A549 (cell line): ENCODE results near the gene URB2. TPM values are rescaled to one million over a fixed set of nuclear protein-coding genes. Genes with fewer than 3 reads are reported as not detected.

Experiments
- ATAC-seq, 2 experiments: fragments of 200-7000 bp in 1 of 2; fragments of >200 bp in 1 of 2; cut with Nextera tagmentation in 1 of 2; cut with Tn5 transposase in 1 of 2; 3 replicates each; pipeline versions ENCODE4 v1.8.0 to v1.9.1; 2018 to 2020; ENCODE audit warnings: mild to moderate bottlenecking in 1 of 2, moderate library complexity in 1 of 2
- CTCF ChIA-PET: fragments of 300-600 bp; sonication (Branson Sonifier 250); formaldehyde crosslinking; extraction: SDS; loops from one replicate; lab custom pipeline; 2021; ENCODE audit warnings: antibody characterized with exemption, inconsistent platforms; lab: Yijun Ruan, JAX
- POLR2A ChIA-PET: fragments of 350-600 bp; formaldehyde crosslinking; extraction: SDS; loops from one replicate; lab custom pipeline; 2021; ENCODE audit warnings: antibody characterized with exemption, inconsistent platforms; lab: Yijun Ruan, JAX
- DNase-seq, 2 experiments: peaks; one replicate each; pipeline versions ENCODE4 v3.0.0 to v3.0.0-alpha.2; 2011 to 2016; ENCODE audit warnings: low read depth in 1 of 2, low spot score in 1 of 2
- FAIRE-seq: peaks from 2 replicates; lab custom pipeline; 2011; peaks lifted over from hg19 to GRCh38; lab: Jason Lieb, UNC
- H3K27ac ChIP-seq, 2 experiments: fragments of >200 bp; sonication (Bioruptor Twin); formaldehyde crosslinking; 3 replicates each; pipeline ENCODE4 v1.5.1; 2016 to 2017
- H3K4me1 ChIP-seq: fragments of >200 bp; sonication (Bioruptor Twin); formaldehyde crosslinking; 3 replicates; pipeline ENCODE4 v1.6.1; 2016
- H3K4me2 ChIP-seq: fragments of >200 bp; sonication (Bioruptor Twin); formaldehyde crosslinking; 3 replicates; pipeline ENCODE4 v1.6.1; 2016
- H3K4me3 ChIP-seq: fragments of >200 bp; sonication (Bioruptor Twin); formaldehyde crosslinking; 3 replicates; pipeline ENCODE4 v1.5.1; 2016
- H3K9me3 ChIP-seq: fragments of >200 bp; sonication (Bioruptor Twin); formaldehyde crosslinking; 3 replicates; pipeline ENCODE4 v1.6.1; 2016
- BHLHE40 ChIP-seq: IDR thresholded peaks from 2 replicates; pipeline ENCODE4 v1.6.1; 2012; ENCODE audit warnings: low read depth, low read length, inconsistent platforms
- CEBPB ChIP-seq, 2 experiments: fragments of >200 bp in 1 of 2; sonication (Bioruptor Twin) in 1 of 2; formaldehyde crosslinking in 1 of 2; IDR thresholded peaks; 2 replicates each; pipeline ENCODE4 v1.6.1; 2012 to 2016
- CHD4 ChIP-seq: fragments of 200-600 bp; sonication (generic); IDR thresholded peaks from 2 replicates; pipeline ENCODE4 v1.6.1; 2016; ENCODE audit warnings: antibody characterized with exemption, mild to moderate bottlenecking, borderline replicate concordance
- EHMT2 ChIP-seq: fragments of 200-600 bp; sonication (generic); IDR thresholded peaks from 2 replicates; pipeline ENCODE4 v1.6.1; 2016; ENCODE audit warnings: antibody characterized with exemption, low read depth, mild to moderate bottlenecking, moderate library complexity
- ESRRA ChIP-seq: fragments of 150-350 bp; IDR thresholded peaks from 2 replicates; pipeline ENCODE4 v1.6.1; 2014; ENCODE audit warnings: mild to moderate bottlenecking, low read length, borderline replicate concordance
- FOSB ChIP-seq: fragments of 250-450 bp; sonication (Bioruptor Pico); IDR thresholded peaks from 2 replicates; pipeline ENCODE4 v1.5.0; 2020; ENCODE audit warnings: mild to moderate bottlenecking, moderate library complexity
- FOSL2 ChIP-seq, 2 experiments: fragments of 450-650 bp in 1 of 2; fragments of >200 bp in 1 of 2; sonication (Bioruptor Twin) in 1 of 2; formaldehyde crosslinking; IDR thresholded peaks; 2 replicates each; pipeline versions ENCODE4 v1.5.0 to v1.6.1; 2016 to 2020; ENCODE audit warnings: mild to moderate bottlenecking in 1 of 2, moderate library complexity in 1 of 2
- GATA3 ChIP-seq: IDR thresholded peaks from 2 replicates; pipeline ENCODE4 v1.6.1; 2012; ENCODE audit warnings: borderline replicate concordance
- HEYL ChIP-seq: fragments of 250-450 bp; sonication (Bioruptor Pico); IDR thresholded peaks from 2 replicates; pipeline ENCODE4 v1.8.0; 2021; ENCODE audit warnings: mild to moderate bottlenecking, moderate library complexity
- HOXA7 ChIP-seq: fragments of 250-450 bp; sonication (Bioruptor Pico); IDR thresholded peaks from 2 replicates; pipeline ENCODE4 v1.5.0; 2020; ENCODE audit warnings: mild to moderate bottlenecking, moderate library complexity
- HOXB5 ChIP-seq: fragments of 250-450 bp; sonication (Bioruptor Pico); IDR thresholded peaks from 2 replicates; pipeline ENCODE4 v1.5.0; 2020; ENCODE audit warnings: mild to moderate bottlenecking, moderate library complexity
- JUN ChIP-seq, 2 experiments: fragments of >200 bp; sonication (Bioruptor Twin); formaldehyde crosslinking; IDR thresholded peaks; 2 replicates in 1 of 2; 3 replicates in 1 of 2; pipeline ENCODE4 v1.6.1; 2016 to 2017
- MAZ ChIP-seq: fragments of 150-350 bp; IDR thresholded peaks from 2 replicates; pipeline ENCODE4 v1.6.1; 2014; ENCODE audit warnings: antibody characterized with exemption, low read depth, low read length, borderline replicate concordance
- NR3C1 ChIP-seq: fragments of >200 bp; sonication (Bioruptor Twin); formaldehyde crosslinking; IDR thresholded peaks from 3 replicates; pipeline ENCODE4 v1.6.1; 2017
- PHF8 ChIP-seq: fragments of 200-600 bp; sonication (generic); IDR thresholded peaks from 2 replicates; pipeline ENCODE4 v1.6.1; 2016; ENCODE audit warnings: low read depth, mild to moderate bottlenecking, antibody characterized with exemption, moderate library complexity, borderline replicate concordance
- RARB ChIP-seq: fragments of 250-450 bp; sonication (Bioruptor Pico); IDR thresholded peaks from 2 replicates; pipeline ENCODE4 v1.8.0; 2021; ENCODE audit warnings: mild to moderate bottlenecking, moderate library complexity
- RCOR1 ChIP-seq: fragments of 150-350 bp; IDR thresholded peaks from 2 replicates; pipeline ENCODE4 v1.6.1; 2014; ENCODE audit warnings: antibody characterized with exemption, low read length, low read depth
- RFX5 ChIP-seq: fragments of 450-650 bp; IDR thresholded peaks from 2 replicates; pipeline ENCODE4 v1.7.1; 2014; ENCODE audit warnings: antibody characterized with exemption, mild to moderate bottlenecking, moderate library complexity
- SREBF2 ChIP-seq: fragments of 450-650 bp; IDR thresholded peaks from 2 replicates; pipeline ENCODE4 v1.6.1; 2014; ENCODE audit warnings: mild to moderate bottlenecking, moderate library complexity
- ZC3H11A ChIP-seq: fragments of 450-650 bp; IDR thresholded peaks from 2 replicates; pipeline ENCODE4 v1.6.1; 2014; ENCODE audit warnings: antibody characterized with exemption, mild to moderate bottlenecking
- ZFP36 ChIP-seq: fragments of 450-650 bp; IDR thresholded peaks from 2 replicates; pipeline ENCODE4 v1.6.1; 2014; ENCODE audit warnings: borderline replicate concordance; ENCODE audit not compliant: partially characterized antibody
- ZSCAN20 ChIP-seq: fragments of 250-450 bp; sonication (Bioruptor Pico); IDR thresholded peaks from 2 replicates; pipeline ENCODE4 v1.8.0; 2022; ENCODE audit warnings: mild to moderate bottlenecking, moderate library complexity
- WGBS: methylation state at CpG from one replicate; pipeline ENCODE4 v1.1.6; 2017; ENCODE audit errors: missing lambda C conversion rate; 5-methylcytosine and 5-hydroxymethylcytosine counted together
- polyA plus RNA-seq, 4 experiments: library from polyadenylated mRNA; depleted of rRNA in 3 of 4; stranded (reverse); fragments of >200 nt; fragmentation: RNase III in 1 of 4; extraction: RNeasy Plus Mini Kit Qiagen cat#74134 plus additional on column Dnase treatment in 1 of 4; gene quantifications; 2 replicates in 3 of 4; 3 replicates in 1 of 4; pipeline ENCODE4 v1.2.3, GENCODE V29; 2011 to 2017
- TF ChIP-seq, protein P1 (sequence below): fragments of >200 bp; sonication (Bioruptor Twin); formaldehyde crosslinking; IDR thresholded peaks from 3 replicates; pipeline ENCODE4 v1.6.1; 2016
- TF ChIP-seq, protein P2 (sequence below): fragments of >200 bp; sonication (Bioruptor Twin); formaldehyde crosslinking; IDR thresholded peaks from 3 replicates; pipeline ENCODE4 v1.5.1; 2016

URB2 gene
- polyA plus RNA-seq, 2 of the 4 experiments (the other 2 are of a cell fraction) = 13.7 to 15.7 TPM

DNA sequence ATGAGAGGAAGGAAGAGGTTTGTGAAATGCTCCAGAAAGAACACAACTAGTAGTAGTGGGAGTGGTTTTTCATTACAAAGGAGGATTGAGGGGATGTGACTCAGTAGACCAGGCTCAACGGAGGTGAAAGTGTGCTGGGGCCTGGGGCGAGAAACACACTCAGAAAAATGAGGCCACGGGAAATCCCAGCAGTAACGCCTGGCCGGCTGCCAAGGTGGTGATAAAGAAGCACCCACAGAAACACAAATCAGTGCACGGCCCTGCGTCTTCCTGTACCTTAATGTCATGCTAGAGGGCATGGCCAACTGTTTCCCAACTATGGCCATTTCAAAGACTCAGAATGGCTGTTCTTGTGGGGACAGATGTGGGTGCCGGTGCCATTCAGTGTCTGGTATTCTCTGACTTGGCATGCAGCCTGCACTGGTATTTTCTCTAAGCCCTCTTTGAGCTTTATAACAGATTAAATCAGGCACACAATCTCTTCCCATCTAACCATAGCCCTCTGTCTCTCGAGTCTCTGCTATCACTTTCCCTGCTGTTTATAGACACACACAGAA is 38.2 kb downstream of the URB2 start:
- H3K4me1 ChIP-seq = peaks cover 4% of the 10 kb centered on the region; the same call in 1 of the 3 replicates
- TF ChIP-seq FOSL2 (IDR thresholded peaks at IDR 0.05) (no peak), FOSL2 (CRISPR knock-in tag; IDR thresholded peaks at IDR 0.05) (no peak), ZSCAN20 (CRISPR knock-in tag) (no peak), RCOR1 (no peak), ESRRA (no peak)
- TF ChIP-seq, protein P1, sequence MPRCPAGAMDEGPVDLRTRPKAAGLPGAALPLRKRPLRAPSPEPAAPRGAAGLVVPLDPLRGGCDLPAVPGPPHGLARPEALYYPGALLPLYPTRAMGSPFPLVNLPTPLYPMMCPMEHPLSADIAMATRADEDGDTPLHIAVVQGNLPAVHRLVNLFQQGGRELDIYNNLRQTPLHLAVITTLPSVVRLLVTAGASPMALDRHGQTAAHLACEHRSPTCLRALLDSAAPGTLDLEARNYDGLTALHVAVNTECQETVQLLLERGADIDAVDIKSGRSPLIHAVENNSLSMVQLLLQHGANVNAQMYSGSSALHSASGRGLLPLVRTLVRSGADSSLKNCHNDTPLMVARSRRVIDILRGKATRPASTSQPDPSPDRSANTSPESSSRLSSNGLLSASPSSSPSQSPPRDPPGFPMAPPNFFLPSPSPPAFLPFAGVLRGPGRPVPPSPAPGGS = no peak
- no peak for DNase-seq
- ChIA-PET CTCF (interaction anchor here (0.9 kb wide), 1 partner anchor 604 kb away, joined by 4 read pairs; no protein-coding TSS in a partner anchor), POLR2A (no interaction called here)
- no peak overlapping the region for H3K27ac ChIP-seq
- whole genome bisulfite sequencing = 82% methylated on average over 9 of the region's 9 CpGs
- no peak overlapping the region for H3K4me3 ChIP-seq
- no peak for FAIRE-seq
- ATAC-seq = no peak
- no peaks in the 10 kb centered on the region for H3K9me3 ChIP-seq
- no peak overlapping the region for H3K4me2 ChIP-seq

DNA sequence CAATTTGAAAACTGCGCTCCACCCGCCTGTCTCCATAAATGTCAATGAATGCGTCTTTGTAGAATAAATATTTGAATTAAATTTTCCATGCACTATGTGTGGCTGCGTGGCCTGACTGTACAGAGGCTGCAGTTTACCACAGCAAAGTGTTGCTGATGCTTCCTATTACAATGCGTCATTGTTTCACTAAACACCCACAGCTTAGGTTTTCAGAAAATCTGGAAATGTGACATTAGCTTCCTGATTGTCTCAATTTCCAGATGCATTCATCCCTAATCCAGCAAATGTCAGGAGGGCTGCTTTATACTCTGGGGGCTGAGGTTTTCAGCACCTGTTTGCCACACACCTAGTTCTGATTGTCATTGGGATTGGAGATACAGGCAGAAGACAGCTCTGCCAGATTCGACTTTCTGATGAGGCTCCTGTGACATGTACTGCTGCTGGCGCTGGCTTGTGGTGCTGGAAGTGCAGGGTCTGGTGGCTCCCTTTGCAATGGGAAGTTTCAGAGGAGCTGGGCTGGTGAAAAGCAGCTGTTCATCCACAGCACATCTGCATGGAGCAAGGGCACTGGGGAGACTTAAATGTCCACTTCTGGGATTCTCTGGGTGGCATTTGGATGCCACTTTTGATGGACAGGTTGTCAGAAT is 40.0 kb downstream of the URB2 start:
- TF ChIP-seq HOXB5 (no peak), ZC3H11A (no peak), FOSL2 (IDR thresholded peaks at IDR 0.05) (no peak), FOSL2 (CRISPR knock-in tag; IDR thresholded peaks at IDR 0.05) (no peak), BHLHE40 (no peak), HEYL (CRISPR knock-in tag) (no peak), CEBPB (IDR thresholded peaks at IDR 0.05) (no peak), MAZ (no peak), SREBF2 (no peak), RFX5 (no peak), ZFP36 (no peak), HOXA7 (no peak), NR3C1 (no peak), CHD4 (no peak), JUN (IDR thresholded peaks at IDR 0.05) (no peak)
- TF ChIP-seq, protein P2, sequence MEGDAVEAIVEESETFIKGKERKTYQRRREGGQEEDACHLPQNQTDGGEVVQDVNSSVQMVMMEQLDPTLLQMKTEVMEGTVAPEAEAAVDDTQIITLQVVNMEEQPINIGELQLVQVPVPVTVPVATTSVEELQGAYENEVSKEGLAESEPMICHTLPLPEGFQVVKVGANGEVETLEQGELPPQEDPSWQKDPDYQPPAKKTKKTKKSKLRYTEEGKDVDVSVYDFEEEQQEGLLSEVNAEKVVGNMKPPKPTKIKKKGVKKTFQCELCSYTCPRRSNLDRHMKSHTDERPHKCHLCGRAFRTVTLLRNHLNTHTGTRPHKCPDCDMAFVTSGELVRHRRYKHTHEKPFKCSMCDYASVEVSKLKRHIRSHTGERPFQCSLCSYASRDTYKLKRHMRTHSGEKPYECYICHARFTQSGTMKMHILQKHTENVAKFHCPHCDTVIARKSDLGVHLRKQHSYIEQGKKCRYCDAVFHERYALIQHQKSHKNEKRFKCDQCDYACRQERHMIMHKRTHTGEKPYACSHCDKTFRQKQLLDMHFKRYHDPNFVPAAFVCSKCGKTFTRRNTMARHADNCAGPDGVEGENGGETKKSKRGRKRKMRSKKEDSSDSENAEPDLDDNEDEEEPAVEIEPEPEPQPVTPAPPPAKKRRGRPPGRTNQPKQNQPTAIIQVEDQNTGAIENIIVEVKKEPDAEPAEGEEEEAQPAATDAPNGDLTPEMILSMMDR = no peak
- TF ChIP-seq, all 56 proteins: peak for 0
- ChIA-PET POLR2A (no interaction called here), CTCF (interaction anchor here (1.1 kb wide), 1 partner anchor 21 kb away, joined by 3 read pairs; no protein-coding TSS in a partner anchor)
- Histone ChIP-seq H3K9me3 (no peaks in the 10 kb centered on the region), H3K4me2 (no peak overlapping the region), H3K4me3 (no peak overlapping the region), H3K4me1 (peaks cover 4% of the 10 kb centered on the region; the same call in 1 of the 3 replicates), H3K27ac (no peak overlapping the region)
- ATAC-seq (no peak), DNase-seq (no peak), FAIRE-seq (no peak)
- WGBS = 93% methylated on average over 7 of the region's 7 CpGs

DNA sequence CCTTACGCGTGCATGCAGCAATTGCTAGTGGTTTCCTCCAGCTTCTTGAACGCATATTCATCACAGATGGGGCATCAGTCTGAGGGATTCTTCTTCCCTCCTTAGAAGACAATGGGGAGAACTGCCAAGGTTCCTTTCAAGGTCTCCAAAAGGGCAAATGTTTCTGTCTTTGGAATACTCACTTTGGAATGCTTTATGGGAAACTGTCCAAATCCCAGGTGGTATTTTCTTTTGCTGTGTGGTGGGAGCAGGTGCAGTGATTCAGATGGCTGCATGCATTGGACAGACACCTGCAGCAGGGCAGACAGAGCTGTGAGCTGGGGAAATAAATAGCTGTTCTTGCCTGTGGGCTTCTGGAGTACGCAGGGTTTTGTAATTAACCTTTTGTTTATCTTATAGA is 40.5 kb downstream of the URB2 start:
- no peak for DNase-seq
- H3K4me2 ChIP-seq = no peak overlapping the region
- 93% methylated on average over 4 of the region's 4 CpGs for WGBS
- H3K4me1 ChIP-seq = peaks cover under 1% of the 10 kb centered on the region; the same call in 1 of the 3 replicates
- H3K4me3 ChIP-seq = no peak overlapping the region
- ATAC-seq = no peak
- POLR2A ChIA-PET = no interaction called here
- FAIRE-seq = no peak
- CTCF ChIA-PET = interaction anchor here (1.1 kb wide), 1 partner anchor 20 kb away, joined by 3 read pairs; no protein-coding TSS in a partner anchor
- H3K9me3 ChIP-seq = no peaks in the 10 kb centered on the region
- TF ChIP-seq RCOR1 (no peak), RARB (CRISPR knock-in tag) (no peak), CHD4 (no peak), EHMT2 (no peak), JUN (IDR thresholded peaks at IDR 0.05) (no peak), PHF8 (no peak), NR3C1 (no peak), FOSB (CRISPR knock-in tag) (no peak), HOXB5 (no peak), GATA3 (no peak)
- TF ChIP-seq, protein P1 = no peak
- no peak overlapping the region for H3K27ac ChIP-seq
